ENCODE measurements around the gene LMNA. TPM values are rescaled to one million over a fixed set of nuclear protein-coding genes. Genes with fewer than 3 reads are reported as not detected.
A peak's percentile ranks its signal among the peaks of the same experiment; 100 is the strongest.

LMNA gene
- total RNA-seq, 6 donors from 2014 or later, result 156 to 1,281 (median 388) TPM

GRCh38 chr1:156128654-156129597 is 14.4 kb downstream of the LMNA start:
- Histone ChIP-seq H3K4me1 (peaks cover 68 to 71% (median 69%) of the 10 kb centered on the region in 4 donors), H3K4me3 (peak overlapping the region in 1 of 4 donors; percentile 9), H3K27ac (peak overlapping the region; percentile 87 to 97 (median 94)), H3K27me3 (no peaks in the 10 kb centered on the region), H3K36me3 (peaks cover 17 to 36% (median 33%) of the 10 kb centered on the region in 4 donors), H3K9me3 (no peaks in the 10 kb centered on the region)
- TF ChIP-seq POLR2A (IDR thresholded peaks at IDR 0.05) (no peak), CTCF (IDR thresholded peaks at IDR 0.05) (no peak), EP300 (IDR thresholded peaks at IDR 0.05) (no peak), POLR2AphosphoS5 (IDR thresholded peaks at IDR 0.05) (peak in 1 of 2 donors; percentile 22)
- DNase-seq, result no peak
- 33 to 41% methylated on average over 8 of the region's 8 CpGs for WGBS, 2 donors
- peak in 1 of 2 donors; percentile 1 for ATAC-seq (ENCODE audit: low FRiP score in 2 of 2)

- H3K36me3 ChIP-seq, result peaks cover 23 to 46% (median 44%) of the 10 kb centered on the region in 4 donors
- DNase-seq (peak in 1 of 2 donors; percentile 93), ATAC-seq (ENCODE audit: low FRiP score in 2 of 2) (peak; percentile 54 to 87)
Measured at GRCh38 chr1:156129687-156130577, 15.4 kb downstream of the LMNA start.

GRCh38 chr1:156130578-156130942 is 16.0 kb downstream of the LMNA start:
- no peaks in the 10 kb centered on the region for H3K27me3 ChIP-seq
- no peak overlapping the region for H3K4me3 ChIP-seq
- no peak for TF ChIP-seq CTCF (IDR thresholded peaks at IDR 0.05)
- no peak for TF ChIP-seq POLR2A (IDR thresholded peaks at IDR 0.05)
- no peak for TF ChIP-seq POLR2AphosphoS5 (IDR thresholded peaks at IDR 0.05)
- TF ChIP-seq EP300 (IDR thresholded peaks at IDR 0.05), result no peak
- ATAC-seq (ENCODE audit: low FRiP score in 2 of 2), result no peak
- DNase-seq, result peak in 1 of 2 donors; percentile 64
- H3K36me3 ChIP-seq, result peaks cover 29 to 52% (median 50%) of the 10 kb centered on the region in 4 donors
- H3K4me1 ChIP-seq, result peaks cover 52 to 54% (median 53%) of the 10 kb centered on the region in 4 donors
- H3K9me3 ChIP-seq, result no peaks in the 10 kb centered on the region
- WGBS, 2 donors, result 80 to 82% methylated on average over 4 to 6 of the region's 6 CpGs
- H3K27ac ChIP-seq, result peak overlapping the region; percentile 87 to 97 (median 94)

More at GRCh38 chr1:156129687-156130577, 15.4 kb downstream of the LMNA start:
- no peaks in the 10 kb centered on the region for H3K9me3 ChIP-seq
- H3K4me1 ChIP-seq, result peaks cover 58 to 61% (median 59%) of the 10 kb centered on the region in 4 donors
- WGBS, 2 donors, result 41 to 42% methylated on average over 6 to 7 of the region's 7 CpGs
- peak overlapping the region in 1 of 4 donors; percentile 7 for H3K4me3 ChIP-seq
- no peaks in the 10 kb centered on the region for H3K27me3 ChIP-seq
- TF ChIP-seq CTCF (IDR thresholded peaks at IDR 0.05), result peak; percentile 96 to 98 (median 98)
- peak in 1 of 4 donors; percentile 24 for TF ChIP-seq POLR2A (IDR thresholded peaks at IDR 0.05)
- TF ChIP-seq EP300 (IDR thresholded peaks at IDR 0.05), result no peak
- peak; percentile 39 to 65 for TF ChIP-seq POLR2AphosphoS5 (IDR thresholded peaks at IDR 0.05)
- H3K27ac ChIP-seq, result peak overlapping the region; percentile 87 to 97 (median 94)

GRCh38 chr1:156134716-156135435 is 20.4 kb downstream of the LMNA start:
- Histone ChIP-seq H3K4me3 (no peak overlapping the region), H3K27ac (no peak overlapping the region), H3K36me3 (peaks cover 63 to 95% (median 92%) of the 10 kb centered on the region in 4 donors), H3K27me3 (no peaks in the 10 kb centered on the region), H3K9me3 (no peaks in the 10 kb centered on the region), H3K4me1 (peaks cover 8 to 11% (median 9%) of the 10 kb centered on the region in 4 donors)
- ATAC-seq (ENCODE audit: low FRiP score in 2 of 2) (no peak), DNase-seq (peak in 1 of 2 donors; percentile 73)
- WGBS, 2 donors, result 94 to 96% methylated on average over 12 to 17 of the region's 18 CpGs
- TF ChIP-seq POLR2A (IDR thresholded peaks at IDR 0.05) (no peak), POLR2AphosphoS5 (IDR thresholded peaks at IDR 0.05) (no peak), CTCF (IDR thresholded peaks at IDR 0.05) (no peak), EP300 (IDR thresholded peaks at IDR 0.05) (no peak)
